GM12872 (cell line): Measurements from ENCODE around the gene SBNO1.

ENCODE experiments used
- TF ChIP-seq, protein P1 (sequence below): IDR thresholded peaks from 3 replicates; pipeline ENCODE4 v1.5.1; 2011; ENCODE audit warnings: low read depth, mild to moderate bottlenecking, low read length, moderate library complexity; ENCODE audit not compliant: insufficient read depth

The SBNO1 gene

DNA sequence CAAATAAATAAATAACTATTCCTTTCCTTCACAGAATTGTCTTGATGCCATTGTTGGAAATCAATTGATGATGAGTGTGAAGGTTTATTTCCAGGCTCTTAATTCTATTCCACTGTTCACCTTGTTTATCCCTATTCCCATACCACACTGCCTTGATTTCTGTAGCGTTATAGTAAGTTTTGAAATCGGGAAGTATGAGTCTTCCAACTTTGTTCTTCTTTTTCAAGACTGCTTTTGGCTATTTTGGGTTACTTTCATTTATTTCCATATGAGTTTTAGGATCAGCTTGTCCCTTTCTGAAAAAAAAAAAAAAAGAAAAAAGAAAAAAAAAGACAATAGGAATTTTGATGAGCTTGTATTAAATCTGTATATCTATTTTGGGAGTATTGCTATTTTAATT, 83.7 kb downstream of the SBNO1 start:
- TF ChIP-seq, protein P1, sequence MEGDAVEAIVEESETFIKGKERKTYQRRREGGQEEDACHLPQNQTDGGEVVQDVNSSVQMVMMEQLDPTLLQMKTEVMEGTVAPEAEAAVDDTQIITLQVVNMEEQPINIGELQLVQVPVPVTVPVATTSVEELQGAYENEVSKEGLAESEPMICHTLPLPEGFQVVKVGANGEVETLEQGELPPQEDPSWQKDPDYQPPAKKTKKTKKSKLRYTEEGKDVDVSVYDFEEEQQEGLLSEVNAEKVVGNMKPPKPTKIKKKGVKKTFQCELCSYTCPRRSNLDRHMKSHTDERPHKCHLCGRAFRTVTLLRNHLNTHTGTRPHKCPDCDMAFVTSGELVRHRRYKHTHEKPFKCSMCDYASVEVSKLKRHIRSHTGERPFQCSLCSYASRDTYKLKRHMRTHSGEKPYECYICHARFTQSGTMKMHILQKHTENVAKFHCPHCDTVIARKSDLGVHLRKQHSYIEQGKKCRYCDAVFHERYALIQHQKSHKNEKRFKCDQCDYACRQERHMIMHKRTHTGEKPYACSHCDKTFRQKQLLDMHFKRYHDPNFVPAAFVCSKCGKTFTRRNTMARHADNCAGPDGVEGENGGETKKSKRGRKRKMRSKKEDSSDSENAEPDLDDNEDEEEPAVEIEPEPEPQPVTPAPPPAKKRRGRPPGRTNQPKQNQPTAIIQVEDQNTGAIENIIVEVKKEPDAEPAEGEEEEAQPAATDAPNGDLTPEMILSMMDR = no peak

DNA sequence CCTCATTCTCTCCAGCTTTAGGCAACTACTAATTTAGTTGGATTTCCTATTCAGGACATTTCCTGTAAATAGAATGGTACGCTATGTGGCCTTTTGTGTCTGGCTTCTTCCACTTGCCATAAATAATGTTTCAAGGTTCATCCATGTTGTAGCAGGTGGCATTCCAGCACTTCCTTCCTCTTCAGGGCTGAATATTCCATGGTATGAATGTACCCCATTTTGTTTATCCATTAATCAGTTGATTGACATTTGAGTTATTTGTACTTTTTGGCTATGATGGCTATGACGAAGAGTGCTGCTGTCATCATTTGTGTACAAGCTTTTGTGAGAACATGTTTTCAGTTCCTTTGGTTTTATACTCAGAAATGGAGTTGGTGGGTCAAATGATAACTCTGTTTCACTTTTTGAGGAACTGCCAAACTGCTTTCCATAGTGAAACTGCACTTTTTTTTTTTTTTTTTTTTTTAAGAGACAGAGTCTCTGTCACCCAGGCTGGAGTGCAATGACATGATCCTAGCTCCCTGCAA, 86.5 kb downstream of the SBNO1 start:
- TF ChIP-seq, protein P1 = no peak

DNA sequence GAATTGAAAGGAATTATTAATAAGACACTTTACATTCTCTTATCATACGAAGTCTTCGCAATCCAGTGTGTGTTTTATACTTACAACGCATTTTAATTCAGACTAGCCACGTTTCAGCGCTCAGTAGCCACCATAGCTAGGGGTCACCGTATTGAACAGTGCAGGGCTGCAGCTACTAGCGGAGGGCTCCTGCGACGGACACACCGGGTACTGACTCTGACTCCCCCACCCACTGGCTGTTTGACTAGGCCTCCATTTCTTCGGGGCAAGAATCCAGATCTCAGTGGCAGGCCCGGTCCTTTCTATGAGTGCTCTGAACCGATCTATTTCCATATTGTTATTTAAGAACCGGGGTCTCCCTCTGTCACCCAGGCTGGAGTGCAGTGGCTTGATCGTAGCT, 91.5 kb downstream of the SBNO1 start:
- TF ChIP-seq, protein P1 = no peak

DNA sequence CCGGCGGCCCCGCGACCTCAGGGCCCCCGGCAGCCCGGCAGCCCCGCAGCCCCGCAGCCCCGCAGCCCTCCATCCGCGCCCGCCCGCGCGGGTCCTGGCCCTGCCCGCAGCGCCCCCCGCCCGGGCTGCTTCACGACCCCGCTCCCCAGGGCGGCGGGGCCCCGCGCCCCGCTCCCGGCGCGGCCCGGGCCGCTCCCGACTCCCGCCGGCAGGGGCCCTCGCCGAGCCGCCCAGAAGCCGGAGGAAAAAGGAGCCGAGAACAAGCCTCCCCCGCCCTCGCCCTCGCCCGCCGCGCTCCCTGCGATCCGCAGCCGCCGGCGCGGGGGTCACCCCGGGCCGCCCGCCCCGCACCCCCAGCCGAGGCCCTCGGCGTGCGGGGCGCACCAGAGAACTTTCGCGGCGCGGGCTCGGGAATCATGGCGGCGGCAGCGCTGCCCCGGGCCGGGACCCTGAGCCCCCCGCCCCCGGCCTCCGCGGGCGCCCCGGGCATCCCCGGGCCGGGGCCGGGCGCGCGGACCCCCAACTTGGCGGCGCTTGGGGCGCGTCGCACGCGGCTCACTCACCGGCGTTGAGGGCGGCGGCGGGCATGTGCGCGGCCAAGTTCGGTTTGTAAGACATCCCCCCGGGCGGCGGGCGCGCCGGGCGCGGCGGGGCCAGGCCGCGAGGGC, 93.5 kb downstream of the SBNO1 start:
- TF ChIP-seq, protein P1 = peak; percentile 52; the same call in 1 of the 3 replicates

DNA sequence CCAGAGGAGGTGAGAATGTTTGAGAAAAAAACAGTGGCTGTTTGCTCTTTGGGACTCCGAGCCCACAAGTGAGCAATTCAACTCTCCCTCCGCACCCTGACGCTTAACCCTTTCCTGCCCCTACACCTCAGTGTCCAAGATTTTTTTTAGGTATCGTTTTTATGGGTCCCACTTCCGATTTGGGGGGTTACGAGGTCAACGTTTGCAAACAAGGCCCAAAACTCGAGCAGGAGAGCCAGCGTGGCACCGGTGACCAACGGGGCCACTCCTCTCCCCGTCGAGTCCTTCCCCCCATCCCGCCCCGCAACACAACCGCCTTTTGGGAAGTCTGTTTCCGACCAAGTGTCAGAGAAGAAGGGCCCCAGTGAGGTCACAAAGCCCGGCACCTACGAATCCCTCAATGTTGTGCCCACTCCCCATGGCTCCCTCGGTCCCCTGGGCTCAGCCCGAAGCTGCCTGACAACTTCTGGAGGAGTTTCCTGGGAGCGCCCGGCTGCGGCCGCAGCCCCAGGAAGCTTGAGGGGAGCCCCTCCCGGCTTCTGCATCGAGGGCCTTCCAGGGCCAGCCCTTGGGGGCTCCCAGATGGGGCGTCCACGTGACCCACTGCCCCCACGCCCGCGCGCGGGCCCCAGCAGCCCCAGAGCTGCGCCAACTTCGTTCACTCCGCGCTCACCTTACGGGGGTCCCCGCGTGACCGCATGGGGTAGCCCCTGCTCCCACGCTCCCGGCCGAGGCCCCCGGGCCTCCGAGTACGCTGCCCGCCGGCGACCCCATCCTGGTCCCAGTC, 94.2 kb downstream of the SBNO1 start:
- TF ChIP-seq, protein P1 = no peak

DNA sequence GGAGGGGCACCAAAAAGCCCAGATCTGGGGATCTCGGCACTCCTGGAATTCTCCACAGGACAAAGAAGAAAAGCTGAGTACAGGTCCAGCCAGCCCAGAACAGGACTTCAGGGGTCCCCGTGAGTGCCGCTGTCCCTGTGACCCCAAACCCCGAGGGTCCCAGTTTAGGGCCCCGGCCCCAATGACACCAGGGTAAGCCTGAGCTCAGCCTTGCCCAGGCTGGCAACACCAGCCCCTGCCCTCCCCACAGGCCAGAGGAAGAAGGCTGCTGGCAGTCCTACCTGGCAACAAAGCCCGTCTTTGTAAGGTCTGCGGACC, 94.8 kb downstream of the SBNO1 start:
- TF ChIP-seq, protein P1 = no peak

DNA sequence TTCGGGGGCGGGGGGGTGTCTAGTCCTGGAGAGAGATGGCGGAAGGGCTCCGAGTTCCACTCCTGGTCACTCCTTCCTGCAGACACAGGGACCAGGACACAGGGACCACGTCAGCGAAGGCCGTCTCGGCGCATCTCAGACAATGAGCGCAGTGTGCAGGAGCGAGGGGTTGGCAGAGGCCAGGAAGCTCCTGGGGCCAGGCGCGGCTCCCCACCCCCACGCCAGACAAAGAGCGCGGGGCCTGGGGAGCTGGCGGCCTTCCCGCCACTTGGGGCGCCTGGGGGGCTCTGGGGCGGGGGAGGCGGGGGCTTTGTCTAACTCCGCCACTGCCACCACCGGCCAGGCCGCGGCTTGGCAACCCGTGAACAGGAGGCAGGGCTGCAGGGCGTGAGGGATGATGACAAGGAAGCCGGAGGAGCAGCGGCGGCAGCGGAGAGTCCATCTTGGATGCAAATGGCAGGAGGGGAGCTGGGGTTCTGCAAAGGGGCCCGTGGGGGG, 95.2 kb downstream of the SBNO1 start:
- TF ChIP-seq, protein P1 = peak; percentile 15; the same call in 1 of the 3 replicates
